NCI-H82 treated with DMSO at 0.1 percent for 48 hours (cell line): ENCODE data around the gene TSPAN11.

ENCODE experiments used
- DNase-seq: peaks from one replicate; lab custom pipeline; 2025; ENCODE audit not compliant: unreplicated experiment; lab: John Stamatoyannopoulos, UW

TSPAN11 gene

GRCh38 chr12:30959110-30959710, 32.7 kb downstream of the TSPAN11 start:
- no peak for DNase-seq

- no peak for DNase-seq
Measured at GRCh38 chr12:30959778-30960177, 33.2 kb downstream of the TSPAN11 start.

GRCh38 chr12:30961030-30961429, 34.5 kb downstream of the TSPAN11 start:
- DNase-seq = no peak

- no peak for DNase-seq
Measured at GRCh38 chr12:30962047-30962446, 35.5 kb downstream of the TSPAN11 start.

- no peak for DNase-seq
Measured at GRCh38 chr12:30963709-30964564, 37.4 kb downstream of the TSPAN11 start.

GRCh38 chr12:30964896-30965612, 38.5 kb downstream of the TSPAN11 start:
- no peak for DNase-seq

GRCh38 chr12:30965613-30965985, 39.1 kb downstream of the TSPAN11 start:
- no peak for DNase-seq

- DNase-seq = peak; percentile 50
Measured at GRCh38 chr12:30967026-30967425, 40.5 kb downstream of the TSPAN11 start.

- no peak for DNase-seq
Measured at GRCh38 chr12:30968211-30968610, 41.7 kb downstream of the TSPAN11 start.

- no peak for DNase-seq
Measured at GRCh38 chr12:30969006-30969405, 42.5 kb downstream of the TSPAN11 start.

GRCh38 chr12:30969606-30970395, 43.3 kb downstream of the TSPAN11 start:
- no peak for DNase-seq

GRCh38 chr12:30970559-30971197, 44.1 kb downstream of the TSPAN11 start:
- peak; percentile 57 for DNase-seq

- DNase-seq = no peak
Measured at GRCh38 chr12:30972035-30972434, 45.5 kb downstream of the TSPAN11 start.

- DNase-seq = no peak
Measured at GRCh38 chr12:30973175-30973574, 46.6 kb downstream of the TSPAN11 start.

- DNase-seq = no peak
Measured at GRCh38 chr12:30973830-30974229, 47.3 kb downstream of the TSPAN11 start.

- DNase-seq = no peak
Measured at GRCh38 chr12:30974746-30975500, 48.4 kb downstream of the TSPAN11 start.

GRCh38 chr12:30975581-30975980, 49.0 kb downstream of the TSPAN11 start:
- DNase-seq = no peak

GRCh38 chr12:30976206-30976605, 49.7 kb downstream of the TSPAN11 start:
- DNase-seq = no peak

GRCh38 chr12:30977124-30977523, 50.6 kb downstream of the TSPAN11 start:
- no peak for DNase-seq
